Tibial nerve (tissue), 4 donors: ENCODE results near the gene MTCL1.

Experiments used
- EP300 ChIP-seq, 2 donors: sonication (generic); formaldehyde crosslinking; IDR thresholded peaks; one replicate each; pipeline ENCODE4 v1.6.1; 2017; ENCODE audit warnings: antibody characterized with exemption in 2 of 2, mild to moderate bottlenecking in 1 of 2
- POLR2A ChIP-seq, 2 donors: fragments of 450-650 bp; IDR thresholded peaks; one replicate each; pipeline ENCODE4 v1.6.1; 2017; ENCODE audit warnings: antibody characterized with exemption in 2 of 2, mild to moderate bottlenecking in 2 of 2, moderate library complexity in 2 of 2
- TF ChIP-seq, protein P1 (sequence below), 5 experiments: fragments of 200-600 bp in 3 of 5; fragments of 450-650 bp in 2 of 5; sonication (generic) in 3 of 5; IDR thresholded peaks; one replicate each; pipeline ENCODE4 v1.5.1; 2016 to 2019; ENCODE audit warnings: antibody characterized with exemption in 5 of 5, mild to moderate bottlenecking in 3 of 5, moderate library complexity in 2 of 5

DNA sequence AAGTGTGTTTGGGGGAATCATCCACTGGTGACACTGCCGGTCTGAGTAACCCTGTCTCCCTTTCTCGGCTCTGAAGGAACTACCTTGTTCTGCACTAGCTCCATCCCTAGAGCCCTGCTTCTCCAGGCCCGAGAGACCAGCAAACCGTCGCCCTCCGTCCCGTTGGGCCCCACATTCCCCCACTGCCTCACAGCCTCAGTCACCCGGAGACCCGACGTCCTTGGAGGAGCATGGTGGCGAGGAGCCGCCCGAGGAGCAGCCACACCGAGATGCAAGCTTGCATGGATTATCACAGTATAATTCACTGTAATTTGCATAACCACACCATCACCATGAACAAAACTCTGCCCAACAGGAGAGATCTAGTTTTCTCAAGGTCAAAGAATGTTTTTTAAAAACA is 126.2 kb downstream of the MTCL1 start:
- TF ChIP-seq POLR2A (IDR thresholded peaks at IDR 0.05) (no peak), EP300 (IDR thresholded peaks at IDR 0.05) (no peak)
- TF ChIP-seq, protein P1, sequence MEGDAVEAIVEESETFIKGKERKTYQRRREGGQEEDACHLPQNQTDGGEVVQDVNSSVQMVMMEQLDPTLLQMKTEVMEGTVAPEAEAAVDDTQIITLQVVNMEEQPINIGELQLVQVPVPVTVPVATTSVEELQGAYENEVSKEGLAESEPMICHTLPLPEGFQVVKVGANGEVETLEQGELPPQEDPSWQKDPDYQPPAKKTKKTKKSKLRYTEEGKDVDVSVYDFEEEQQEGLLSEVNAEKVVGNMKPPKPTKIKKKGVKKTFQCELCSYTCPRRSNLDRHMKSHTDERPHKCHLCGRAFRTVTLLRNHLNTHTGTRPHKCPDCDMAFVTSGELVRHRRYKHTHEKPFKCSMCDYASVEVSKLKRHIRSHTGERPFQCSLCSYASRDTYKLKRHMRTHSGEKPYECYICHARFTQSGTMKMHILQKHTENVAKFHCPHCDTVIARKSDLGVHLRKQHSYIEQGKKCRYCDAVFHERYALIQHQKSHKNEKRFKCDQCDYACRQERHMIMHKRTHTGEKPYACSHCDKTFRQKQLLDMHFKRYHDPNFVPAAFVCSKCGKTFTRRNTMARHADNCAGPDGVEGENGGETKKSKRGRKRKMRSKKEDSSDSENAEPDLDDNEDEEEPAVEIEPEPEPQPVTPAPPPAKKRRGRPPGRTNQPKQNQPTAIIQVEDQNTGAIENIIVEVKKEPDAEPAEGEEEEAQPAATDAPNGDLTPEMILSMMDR (IDR thresholded peaks at IDR 0.05), result no peak
